Mesendoderm (in vitro differentiated cells): ENCODE data around the gene SMIM20.

Experiments used
- DNase-seq: peaks from one replicate; pipeline ENCODE4 v3.0.0; 2013
- H2AK5ac ChIP-seq: 2 replicates; pipeline ENCODE4 v1.6.1; 2013; ENCODE audit warnings: low read length, inconsistent platforms
- H2BK120ac ChIP-seq: 2 replicates; pipeline ENCODE4 v1.6.1; 2013; ENCODE audit warnings: low read depth, mild to moderate bottlenecking, low read length, moderate library complexity, mixed read lengths
- H2BK15ac ChIP-seq: replicated peaks from 2 replicates; pipeline ENCODE4 v1.6.1; 2013; ENCODE audit warnings: low read depth, mild to moderate bottlenecking, moderate library complexity
- H2BK5ac ChIP-seq: 2 replicates; pipeline ENCODE4 v1.6.1; 2013; ENCODE audit warnings: low read length, inconsistent platforms
- H3K18ac ChIP-seq: 2 replicates; pipeline ENCODE4 v1.6.1; 2013; ENCODE audit warnings: mild to moderate bottlenecking, low read length, mixed read lengths
- H3K23ac ChIP-seq: one replicate; pipeline ENCODE4 v1.6.1; 2013; ENCODE audit warnings: low read length
- H3K27ac ChIP-seq: 2 replicates; pipeline ENCODE4 v1.5.1; 2013; ENCODE audit warnings: low read depth, mild to moderate bottlenecking, inconsistent platforms, low read length, moderate library complexity
- H3K27me3 ChIP-seq: 2 replicates; pipeline ENCODE4 v1.6.1; 2013; ENCODE audit warnings: low read length, control low read depth, mild to moderate bottlenecking, inconsistent platforms; ENCODE audit not compliant: insufficient read depth, poor library complexity
- H3K36me3 ChIP-seq: 2 replicates; pipeline ENCODE4 v1.6.1; 2013; ENCODE audit warnings: low read length, inconsistent platforms; ENCODE audit not compliant: control insufficient read depth, insufficient read depth
- H3K4ac ChIP-seq: one replicate; pipeline ENCODE4 v1.6.1; 2013; ENCODE audit warnings: low read depth, mild to moderate bottlenecking, low read length, moderate library complexity
- H3K4me1 ChIP-seq: 2 replicates; pipeline ENCODE4 v1.6.1; 2013; ENCODE audit warnings: low read depth, low read length, inconsistent platforms; ENCODE audit not compliant: control insufficient read depth
- H3K4me2 ChIP-seq: 2 replicates; pipeline ENCODE4 v1.6.1; 2013; ENCODE audit warnings: low read length
- H3K4me3 ChIP-seq: 2 replicates; pipeline ENCODE4 v1.5.1; 2013; ENCODE audit warnings: mild to moderate bottlenecking, low read length
- H3K56ac ChIP-seq: one replicate; pipeline ENCODE4 v1.6.1; 2013; ENCODE audit warnings: low read length
- H3K79me1 ChIP-seq: 2 replicates; pipeline ENCODE4 v1.6.1; 2013; ENCODE audit warnings: low read length, inconsistent platforms
- H3K79me2 ChIP-seq: 2 replicates; pipeline ENCODE4 v1.6.1; 2013; ENCODE audit warnings: mild to moderate bottlenecking, low read length; ENCODE audit not compliant: control insufficient read depth, insufficient read depth
- H3K9ac ChIP-seq: 2 replicates; pipeline ENCODE4 v1.6.1; 2013; ENCODE audit warnings: low read length, inconsistent platforms
- H4K5ac ChIP-seq: one replicate; pipeline ENCODE4 v1.6.1; 2013; ENCODE audit warnings: low read length
- H4K8ac ChIP-seq: one replicate; pipeline ENCODE4 v1.6.1; 2013; ENCODE audit warnings: low read depth, mild to moderate bottlenecking, control low read depth, low read length, moderate library complexity
- WGBS: extraction: QIAGEN DNeasy Blood & Tissue Kit; methylation state at CpG from one replicate; pipeline ENCODE4 v1.1.7; 2013; ENCODE audit warnings: low lambda C conversion rate, missing lambda C conversion rate; ENCODE audit not compliant: insufficient coverage; ENCODE audit errors: extremely low coverage; 5-methylcytosine and 5-hydroxymethylcytosine counted together

The SMIM20 gene

DNA sequence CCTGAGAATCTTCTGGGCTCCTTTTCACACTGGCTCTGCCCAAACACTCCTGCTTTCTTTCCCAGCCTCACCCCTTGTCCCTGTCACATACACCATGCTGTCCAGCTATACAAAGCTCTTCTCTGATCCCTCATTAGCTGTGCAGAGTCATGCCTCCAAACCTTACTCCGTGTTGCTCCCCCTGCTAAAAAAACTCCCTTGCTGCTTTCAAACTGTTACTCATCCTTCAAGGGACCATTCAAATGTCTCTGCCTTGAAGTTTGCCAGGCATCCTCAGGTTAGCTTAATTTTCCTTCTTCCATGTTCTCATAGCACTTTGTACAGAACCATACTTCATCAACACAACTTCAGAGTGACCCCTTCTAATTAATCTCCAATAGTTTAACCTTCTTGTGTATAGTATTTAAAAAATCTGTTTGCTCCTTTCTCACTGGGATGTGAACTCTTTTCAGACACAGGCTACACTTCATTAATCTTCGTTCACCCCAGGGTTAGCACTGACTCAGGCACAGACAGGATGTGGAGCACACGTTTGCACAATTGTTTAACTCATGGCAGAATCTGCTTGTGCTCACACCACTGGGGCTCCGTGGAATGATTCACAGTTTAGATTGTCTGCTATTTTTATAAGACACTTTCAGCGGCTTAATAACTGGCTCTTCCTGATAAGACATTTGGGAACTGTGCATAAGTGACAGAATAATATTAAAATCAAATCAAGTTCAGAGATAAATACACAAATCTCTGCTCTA, 29.8 kb upstream of the SMIM20 start:
- Histone ChIP-seq H4K5ac (no peak overlapping the region), H3K27ac (no peak overlapping the region), H2AK5ac (no peak overlapping the region), H3K4ac (no peak overlapping the region), H3K4me2 (no peak overlapping the region), H3K79me2 (no peaks in the 10 kb centered on the region), H2BK120ac (no peak overlapping the region), H2BK5ac (no peak overlapping the region), H3K4me3 (no peak overlapping the region), H4K8ac (no peak overlapping the region), H3K18ac (no peak overlapping the region), H2BK15ac (no peak overlapping the region), H3K27me3 (no peaks in the 10 kb centered on the region), H3K79me1 (no peaks in the 10 kb centered on the region), H3K36me3 (no peaks in the 10 kb centered on the region), H3K23ac (no peak overlapping the region), H3K4me1 (no peaks in the 10 kb centered on the region), H3K9ac (no peak overlapping the region), H3K56ac (no peak overlapping the region)
- DNase-seq, result no peak
- WGBS, result no CpG with 5 or more reads among the region's 5 CpGs

DNA sequence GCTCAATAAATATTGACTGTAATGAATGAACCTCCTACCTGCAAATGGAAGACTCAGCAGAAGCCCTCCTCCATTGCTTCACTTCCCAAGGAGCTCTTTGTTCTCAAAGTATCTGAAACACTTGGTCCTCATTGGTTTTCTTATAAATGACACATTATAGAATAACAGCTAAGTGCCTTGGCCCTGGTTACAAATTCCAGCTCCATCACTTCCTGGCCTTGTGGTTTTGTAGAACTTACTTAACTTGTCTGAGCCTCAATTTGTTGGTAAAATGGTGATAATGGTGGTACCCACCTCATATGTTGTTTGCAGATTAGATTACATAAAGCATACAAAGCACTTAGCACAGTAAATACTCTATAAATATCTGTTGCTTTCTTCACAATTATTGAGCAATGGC, 25.2 kb upstream of the SMIM20 start:
- Histone ChIP-seq H2AK5ac (no peak overlapping the region), H3K27me3 (no peaks in the 10 kb centered on the region), H2BK5ac (no peak overlapping the region), H2BK15ac (no peak overlapping the region), H3K36me3 (no peaks in the 10 kb centered on the region), H2BK120ac (no peak overlapping the region), H3K4me1 (peaks cover 8% of the 10 kb centered on the region), H3K79me2 (no peaks in the 10 kb centered on the region), H3K4me3 (no peak overlapping the region), H4K8ac (no peak overlapping the region), H3K27ac (no peak overlapping the region), H3K56ac (no peak overlapping the region), H3K4ac (no peak overlapping the region), H4K5ac (no peak overlapping the region), H3K9ac (no peak overlapping the region), H3K79me1 (no peaks in the 10 kb centered on the region), H3K18ac (no peak overlapping the region), H3K4me2 (no peak overlapping the region), H3K23ac (no peak overlapping the region)
- DNase-seq, result no peak

DNA sequence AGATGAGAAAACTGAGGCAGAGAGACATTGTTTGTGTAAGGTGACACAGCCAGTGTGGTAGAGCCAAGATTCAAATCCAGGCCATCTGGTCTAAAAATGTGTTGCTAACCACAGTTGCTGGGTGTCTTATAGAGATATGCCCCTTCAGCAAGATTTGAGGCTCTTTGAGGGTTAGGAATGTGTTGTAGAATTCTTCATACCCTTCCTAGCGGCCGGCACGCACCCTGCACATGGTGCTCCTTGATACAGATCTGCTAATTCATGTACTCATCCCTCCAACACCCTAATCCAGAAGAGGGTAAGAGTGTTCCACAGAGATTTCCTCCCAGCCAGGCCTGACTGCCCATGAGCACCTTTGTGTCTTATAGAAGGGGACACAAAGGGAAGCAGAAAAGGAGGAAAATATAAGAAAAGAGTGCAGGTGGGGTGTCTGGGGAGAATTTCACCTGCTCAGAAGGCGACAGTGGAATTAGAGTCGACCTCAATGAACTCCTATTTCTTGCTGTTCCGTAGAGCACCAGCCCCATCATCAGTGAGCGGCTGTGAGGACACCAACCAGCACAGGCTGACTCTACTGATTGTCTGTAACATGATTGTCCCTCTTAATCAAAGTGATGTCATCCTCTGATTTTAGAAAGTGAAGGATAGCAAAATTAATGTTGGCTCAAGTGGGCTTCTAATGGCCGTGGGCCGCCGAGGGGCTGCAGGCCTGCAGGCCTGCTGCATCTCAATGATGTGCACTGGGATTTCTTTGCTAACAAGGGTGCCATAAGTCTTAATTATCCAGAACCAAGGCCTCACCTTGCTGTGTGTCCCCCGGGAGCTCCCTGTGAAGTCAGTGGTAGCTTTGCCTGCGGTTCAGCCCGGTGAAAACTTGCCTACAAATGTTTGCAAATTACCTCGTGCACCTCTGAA, 24.2 kb upstream of the SMIM20 start:
- H2BK120ac ChIP-seq, result no peak overlapping the region
- whole genome bisulfite sequencing, result no CpG with 5 or more reads among the region's 14 CpGs
- H3K27me3 ChIP-seq, result no peaks in the 10 kb centered on the region

DNA sequence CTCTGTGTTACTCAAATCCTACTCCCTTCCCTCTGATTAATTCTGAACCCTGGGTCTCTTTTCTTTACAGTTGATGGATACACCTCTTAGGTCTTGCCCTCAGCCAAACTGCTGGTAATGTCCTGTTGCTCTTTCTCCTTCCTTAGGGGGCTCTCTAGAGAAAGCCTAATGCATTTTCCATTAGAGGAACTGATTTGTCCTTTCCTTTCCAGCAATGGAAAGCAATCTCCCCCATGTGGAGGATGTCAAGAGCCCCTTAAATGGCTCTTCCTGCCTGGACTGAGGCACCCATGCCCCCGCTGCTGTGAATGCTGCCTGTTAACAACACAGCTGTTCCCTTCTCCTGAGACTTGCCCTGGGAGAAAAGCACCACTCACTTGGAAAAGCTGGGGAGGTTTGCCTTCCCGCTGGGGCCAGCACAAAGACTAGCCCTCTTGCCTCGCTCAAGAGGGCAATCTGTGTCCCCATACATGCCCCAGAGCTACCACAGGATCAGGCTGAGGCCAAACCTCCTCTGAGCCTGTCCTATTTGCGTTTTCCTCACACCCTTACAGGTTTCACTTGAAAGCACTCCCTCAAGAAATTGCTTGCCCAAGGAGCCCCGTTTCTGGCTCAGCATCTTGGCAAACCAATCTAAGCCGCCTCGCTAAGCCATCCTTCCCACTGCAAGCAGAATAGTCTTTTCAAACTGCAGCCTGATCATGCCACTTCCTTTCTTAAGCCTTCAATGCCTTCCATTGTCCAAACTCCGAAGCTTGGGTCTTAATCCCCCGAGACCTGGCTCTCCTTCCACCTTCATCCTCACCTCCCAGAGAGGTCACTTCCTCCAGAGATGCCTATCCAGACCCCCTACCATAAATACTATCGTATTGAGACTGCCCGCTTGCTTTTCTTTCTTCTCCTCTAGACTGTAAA, 23.2 kb upstream of the SMIM20 start:
- H3K36me3 ChIP-seq, result no peaks in the 10 kb centered on the region
- no peaks in the 10 kb centered on the region for H3K79me1 ChIP-seq
- peak overlapping the region; percentile 51 for H3K56ac ChIP-seq
- H2AK5ac ChIP-seq, result no peak overlapping the region
- no peaks in the 10 kb centered on the region for H3K79me2 ChIP-seq
- no peak overlapping the region for H2BK15ac ChIP-seq
- no peak overlapping the region for H3K4me2 ChIP-seq
- H2BK5ac ChIP-seq, result no peak overlapping the region
- no CpG with 5 or more reads among the region's 11 CpGs for WGBS
- peak; percentile 60 for DNase-seq
- H3K27ac ChIP-seq, result peak overlapping the region; percentile 19
- no peak overlapping the region for H4K5ac ChIP-seq
- H3K4me3 ChIP-seq, result no peak overlapping the region
- no peak overlapping the region for H4K8ac ChIP-seq
- H3K4me1 ChIP-seq, result peaks cover 8% of the 10 kb centered on the region
- peak overlapping the region; percentile 81 for H3K18ac ChIP-seq
- H2BK120ac ChIP-seq, result no peak overlapping the region
- no peak overlapping the region for H3K23ac ChIP-seq
- no peak overlapping the region for H3K9ac ChIP-seq
- no peak overlapping the region for H3K4ac ChIP-seq
- H3K27me3 ChIP-seq, result no peaks in the 10 kb centered on the region

More for the DNA sequence above, 24.2 kb upstream of the SMIM20 start:
- Histone ChIP-seq H2BK15ac (no peak overlapping the region), H2BK5ac (no peak overlapping the region), H3K79me1 (no peaks in the 10 kb centered on the region), H4K5ac (no peak overlapping the region), H3K36me3 (no peaks in the 10 kb centered on the region), H3K27ac (no peak overlapping the region), H3K9ac (no peak overlapping the region), H3K4ac (no peak overlapping the region), H3K18ac (no peak overlapping the region), H3K4me1 (peaks cover 8% of the 10 kb centered on the region), H3K79me2 (no peaks in the 10 kb centered on the region), H3K23ac (no peak overlapping the region), H3K56ac (no peak overlapping the region), H3K4me2 (no peak overlapping the region), H4K8ac (no peak overlapping the region), H3K4me3 (no peak overlapping the region), H2AK5ac (no peak overlapping the region)
- DNase-seq, result no peak

DNA sequence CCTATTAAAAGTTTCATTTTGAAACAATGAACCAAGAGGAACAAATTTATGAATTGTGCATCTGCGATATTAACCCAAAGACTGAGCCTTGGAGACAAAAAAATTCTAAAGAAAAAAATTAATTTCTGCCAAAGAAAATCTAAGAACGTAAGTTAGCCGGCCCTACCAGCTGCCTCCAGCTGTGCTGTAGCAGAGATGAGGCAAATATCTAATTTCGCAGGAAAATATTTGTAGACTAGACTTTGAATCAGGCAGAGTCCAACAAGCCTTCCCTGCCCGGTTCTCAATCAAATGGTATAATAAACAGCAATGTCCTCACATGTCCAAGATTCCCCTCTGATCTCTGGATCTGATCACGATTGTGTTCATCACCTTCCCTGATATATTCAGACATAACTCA, 21.2 kb upstream of the SMIM20 start:
- no peaks in the 10 kb centered on the region for H3K36me3 ChIP-seq
- no peaks in the 10 kb centered on the region for H3K79me1 ChIP-seq
- H3K56ac ChIP-seq, result no peak overlapping the region
- no peaks in the 10 kb centered on the region for H3K79me2 ChIP-seq
- no peak for DNase-seq
- H3K23ac ChIP-seq, result no peak overlapping the region
- H4K5ac ChIP-seq, result no peak overlapping the region
- no peak overlapping the region for H3K27ac ChIP-seq
- no peak overlapping the region for H3K4ac ChIP-seq
- H3K27me3 ChIP-seq, result no peaks in the 10 kb centered on the region
- no CpG with 5 or more reads among the region's 6 CpGs for WGBS
- no peak overlapping the region for H2BK120ac ChIP-seq
- H3K4me3 ChIP-seq, result no peak overlapping the region
- no peak overlapping the region for H2AK5ac ChIP-seq
- peaks cover 8% of the 10 kb centered on the region for H3K4me1 ChIP-seq
- no peak overlapping the region for H4K8ac ChIP-seq
- H2BK15ac ChIP-seq, result no peak overlapping the region
- no peak overlapping the region for H3K4me2 ChIP-seq
- H3K9ac ChIP-seq, result no peak overlapping the region
- H3K18ac ChIP-seq, result no peak overlapping the region
- H2BK5ac ChIP-seq, result no peak overlapping the region
